HFF-Myc (cell line): Measurements from ENCODE around the gene TAGLN.
"Not testable (repeated sequence)": the region's sequence is repeated elsewhere in the genome, so short reads cannot be mapped to it uniquely, and the experiment has no call there.

Experiments
- DNase-seq: peaks from one replicate; pipeline ENCODE4 v3.0.0-alpha.2; 2011; ENCODE audit warnings: low read depth; ENCODE audit errors: extremely low read depth
- H3K4me3 ChIP-seq: replicated peaks from 2 replicates; pipeline ENCODE4 v1.5.1; 2011; ENCODE audit warnings: low read depth, mild to moderate bottlenecking, control low read depth, low read length
- CTCF ChIP-seq: IDR thresholded peaks from 2 replicates; pipeline ENCODE4 v1.5.1; 2012; ENCODE audit warnings: mild to moderate bottlenecking, low read depth, low read length, control low read depth; ENCODE audit errors: missing control alignments

Gene TAGLN

GRCh38 chr11:117201658-117202305 lies 2.6 kb downstream of the TAGLN start:
- no peak for DNase-seq
- TF ChIP-seq CTCF: no peak

GRCh38 chr11:117202386-117203068 lies 3.4 kb downstream of the TAGLN start:
- H3K4me3 ChIP-seq: no peak overlapping the region
- no peak for DNase-seq
- TF ChIP-seq CTCF: no peak

More at GRCh38 chr11:117201658-117202305, 2.6 kb downstream of the TAGLN start:
- H3K4me3 ChIP-seq: no peak overlapping the region

GRCh38 chr11:117203069-117203407 lies 3.9 kb downstream of the TAGLN start:
- TF ChIP-seq CTCF: no peak
- H3K4me3 ChIP-seq: no peak overlapping the region
- DNase-seq: no peak

DNA sequence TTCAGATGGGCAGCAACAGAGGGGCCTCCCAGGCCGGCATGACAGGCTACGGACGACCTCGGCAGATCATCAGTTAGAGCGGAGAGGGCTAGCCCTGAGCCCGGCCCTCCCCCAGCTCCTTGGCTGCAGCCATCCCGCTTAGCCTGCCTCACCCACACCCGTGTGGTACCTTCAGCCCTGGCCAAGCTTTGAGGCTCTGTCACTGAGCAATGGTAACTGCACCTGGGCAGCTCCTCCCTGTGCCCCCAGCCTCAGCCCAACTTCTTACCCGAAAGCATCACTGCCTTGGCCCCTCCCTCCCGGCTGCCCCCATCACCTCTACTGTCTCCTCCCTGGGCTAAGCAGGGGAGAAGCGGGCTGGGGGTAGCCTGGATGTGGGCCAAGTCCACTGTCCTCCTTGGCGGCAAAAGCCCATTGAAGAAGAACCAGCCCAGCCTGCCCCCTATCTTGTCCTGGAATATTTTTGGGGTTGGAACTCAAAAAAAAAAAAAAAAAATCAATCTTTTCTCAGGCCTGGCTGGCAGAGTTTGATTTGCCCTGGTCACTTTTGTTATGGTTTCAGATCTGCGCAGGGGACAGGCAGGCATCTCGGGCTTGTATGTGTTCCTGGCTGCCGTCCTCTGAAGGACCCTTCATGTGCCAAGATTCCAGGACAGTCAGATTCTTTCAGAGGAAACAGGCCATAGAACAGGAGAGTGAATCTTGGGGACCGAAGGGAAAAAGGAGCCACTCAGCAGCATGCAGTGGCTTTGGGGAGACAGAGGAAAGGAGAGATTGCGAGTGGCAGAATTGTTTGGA lies 5.3 kb downstream of the TAGLN start:
- TF ChIP-seq CTCF: no peak
- no peak for DNase-seq
- no peak overlapping the region for H3K4me3 ChIP-seq

DNA sequence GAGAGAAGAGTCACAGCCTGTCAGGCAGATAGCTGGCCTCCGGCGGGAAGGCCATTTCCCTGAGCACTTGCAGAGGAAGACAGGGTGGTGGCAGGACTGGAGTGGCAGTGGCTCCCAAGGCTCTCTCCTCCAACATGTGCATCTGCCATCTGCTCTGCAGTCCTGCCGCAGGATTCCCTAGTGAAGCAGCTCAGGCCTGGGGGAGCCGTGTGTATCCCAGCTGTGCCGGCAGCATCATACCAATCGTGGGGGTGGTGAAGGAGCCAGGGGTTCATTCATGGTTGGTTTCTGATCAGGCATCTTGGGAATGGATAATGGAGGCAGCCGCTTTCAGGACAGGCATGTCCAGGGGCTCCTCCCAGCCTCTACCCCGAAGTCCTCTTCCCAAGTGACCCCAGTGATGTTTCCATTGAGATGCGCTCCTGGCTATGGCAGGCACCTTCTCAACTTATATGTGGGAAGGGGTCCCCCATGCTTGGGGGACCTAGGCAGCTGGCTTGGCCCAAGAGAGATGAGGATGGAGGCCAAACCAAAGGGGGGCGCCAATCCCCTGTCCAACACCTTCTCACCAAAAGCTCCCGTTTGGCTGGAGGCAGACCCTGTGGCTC lies 6.1 kb downstream of the TAGLN start:
- no peak overlapping the region for H3K4me3 ChIP-seq
- no peak for DNase-seq
- no peak for TF ChIP-seq CTCF

GRCh38 chr11:117206111-117206510 lies 6.9 kb downstream of the TAGLN start:
- not testable (repeated sequence) for H3K4me3 ChIP-seq, DNase-seq

- H3K4me3 ChIP-seq, DNase-seq: not testable (repeated sequence)
Measured at GRCh38 chr11:117206859-117207258, 7.7 kb downstream of the TAGLN start.

- not testable (repeated sequence) for H3K4me3 ChIP-seq, DNase-seq
Measured at GRCh38 chr11:117207481-117207880, 8.3 kb downstream of the TAGLN start.

DNA sequence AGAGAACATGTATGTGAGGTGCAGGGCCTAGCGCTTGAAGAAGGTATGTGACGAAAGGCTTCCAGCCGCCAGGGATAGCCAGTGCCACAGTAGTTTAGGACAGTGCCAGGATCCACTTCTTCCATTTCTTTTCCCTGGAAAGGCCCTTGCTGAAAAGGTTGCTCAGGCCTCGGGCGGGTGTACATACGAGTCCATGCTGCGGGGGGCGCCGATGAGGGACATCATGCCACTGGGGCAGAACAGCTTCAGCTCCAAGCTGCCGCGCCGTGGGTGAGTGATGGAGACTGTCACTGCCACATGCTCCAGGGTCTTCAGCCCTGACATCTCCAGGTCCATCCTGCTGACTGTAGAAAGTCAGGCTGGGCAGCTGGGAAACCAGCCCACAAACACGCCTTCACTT lies 9.5 kb downstream of the TAGLN start:
- not testable (repeated sequence) for DNase-seq

DNA sequence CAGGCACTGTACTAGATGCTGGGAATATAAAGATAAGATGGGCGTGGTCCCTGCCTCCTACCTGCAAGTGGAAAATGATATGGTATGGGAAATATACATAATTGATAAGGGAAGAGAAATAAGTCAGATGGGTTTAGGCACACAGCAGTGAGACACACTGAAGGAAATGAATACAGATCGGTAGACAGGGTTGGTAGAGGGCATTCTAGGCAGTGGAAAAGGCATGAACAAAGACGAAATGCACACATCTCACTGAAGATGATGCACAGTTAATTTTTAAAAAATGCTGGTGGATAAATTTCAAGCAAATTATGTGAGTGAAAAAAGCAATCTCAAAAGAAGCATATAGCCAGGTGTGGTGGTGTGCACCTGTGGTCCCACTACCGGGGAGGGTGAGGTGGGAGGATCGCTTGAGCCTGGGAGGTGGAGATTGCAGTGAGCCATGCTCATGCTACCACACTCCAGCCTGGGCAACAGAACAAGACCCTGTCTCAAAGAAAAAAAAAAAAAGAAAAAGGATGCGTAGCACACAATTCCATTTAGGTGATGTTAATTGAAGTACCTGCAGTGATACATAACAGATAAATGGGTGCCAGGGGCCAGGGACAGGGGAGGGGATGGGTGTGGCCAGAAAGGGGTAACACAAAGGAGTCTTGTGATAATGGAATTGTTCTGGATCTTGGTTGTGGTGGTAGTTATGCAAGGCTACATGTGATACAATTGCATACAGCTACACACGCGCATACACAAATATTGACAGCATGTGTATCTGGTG lies 10.4 kb downstream of the TAGLN start:
- not testable (repeated sequence) for H3K4me3 ChIP-seq, DNase-seq

More for the DNA sequence above, 9.5 kb downstream of the TAGLN start:
- H3K4me3 ChIP-seq: not testable (repeated sequence)
